ENCODE measurements around the gene RRAGD. TPM values are rescaled to one million over a fixed set of nuclear protein-coding genes. Genes with fewer than 3 reads are reported as not detected.
A peak's percentile ranks its signal among the peaks of the same experiment; 100 is the strongest.

Gene RRAGD
- total and polyA plus RNA-seq, 2 donors from 2014 or later: 31.5 to 51.6 TPM

- no peak for FAIRE-seq
- Histone ChIP-seq H3K4me1 (ENCODE audit: control insufficient read depth in 2 of 3, insufficient read depth in 2 of 3, low read depth in 1 of 3, low read length in 3 of 3) (peaks cover 0 to 10% (median 10%) of the 10 kb centered on the region in 3 donors), H3K4me3 (ENCODE audit: low read length in 3 of 3) (peak overlapping the region; percentile 36 to 96 (median 55)), H3K27me3 (ENCODE audit: control insufficient read depth, insufficient read depth, low read length) (no peaks in the 10 kb centered on the region), H3K9me3 (ENCODE audit: control insufficient read depth in 2 of 3, insufficient read depth in 1 of 3, low read length in 3 of 3) (no peaks in the 10 kb centered on the region), H3K9ac (ENCODE audit: low read length in 3 of 3) (peak overlapping the region; percentile 30 to 98 (median 32)), H3K36me3 (ENCODE audit: control insufficient read depth in 2 of 3, insufficient read depth in 3 of 3, low read length in 3 of 3) (no peaks in the 10 kb centered on the region), H3K27ac (ENCODE audit: low read depth in 2 of 2, low read length in 2 of 2) (peak overlapping the region; percentile 93 to 97)
- intact Hi-C loops (cut with DNase I): no loop called here
- no peak for TF ChIP-seq CTCF (IDR thresholded peaks at IDR 0.05; ENCODE audit: borderline replicate concordance, extremely low read depth, insufficient read depth)
- no peak for DNase-seq
Measured at GRCh38 chr6:89353118-89353556, 58.9 kb downstream of the RRAGD start.

- DNase-seq (peak; percentile 89 to 98 (median 94)), FAIRE-seq (no peak)
- Histone ChIP-seq H3K9me3 (ENCODE audit: control insufficient read depth in 2 of 3, insufficient read depth in 1 of 3, low read length in 3 of 3) (no peaks in the 10 kb centered on the region), H3K36me3 (ENCODE audit: control insufficient read depth in 2 of 3, insufficient read depth in 3 of 3, low read length in 3 of 3) (no peaks in the 10 kb centered on the region), H3K27me3 (ENCODE audit: control insufficient read depth, insufficient read depth, low read length) (no peaks in the 10 kb centered on the region), H3K27ac (ENCODE audit: low read depth in 2 of 2, low read length in 2 of 2) (peak within 1 kb of the TSS; percentile 93 to 97), H3K9ac (ENCODE audit: low read length in 3 of 3) (peak within 1 kb of the TSS; percentile 82 to 98 (median 92)), H3K4me1 (ENCODE audit: control insufficient read depth in 2 of 3, insufficient read depth in 2 of 3, low read depth in 1 of 3, low read length in 3 of 3) (peaks cover 0 to 14% (median 14%) of the 10 kb centered on the region in 3 donors), H3K4me3 (ENCODE audit: low read length in 3 of 3) (peak within 1 kb of the TSS; percentile 90 to 96 (median 92))
- TF ChIP-seq CTCF (IDR thresholded peaks at IDR 0.05; ENCODE audit: borderline replicate concordance, extremely low read depth, insufficient read depth): no peak
- intact Hi-C loops (cut with DNase I): no loop called here
Measured at GRCh38 chr6:89352278-89353117, 59.6 kb downstream of the RRAGD start, which contains the start of gene UBE2J1. Gene UBE2J1, minus strand, starts transcription at chr6:89352722. Its CDS starts 153 bp downstream, at chr6:89352569.

- Histone ChIP-seq H3K9me3 (ENCODE audit: control insufficient read depth in 2 of 3, insufficient read depth in 1 of 3, low read length in 3 of 3) (no peaks in the 10 kb centered on the region), H3K27me3 (ENCODE audit: control insufficient read depth, insufficient read depth, low read length) (no peaks in the 10 kb centered on the region), H3K36me3 (ENCODE audit: control insufficient read depth in 2 of 3, insufficient read depth in 3 of 3, low read length in 3 of 3) (no peaks in the 10 kb centered on the region), H3K4me1 (ENCODE audit: control insufficient read depth in 2 of 3, insufficient read depth in 2 of 3, low read depth in 1 of 3, low read length in 3 of 3) (peaks cover 0 to 14% (median 14%) of the 10 kb centered on the region in 3 donors), H3K27ac (ENCODE audit: low read depth in 2 of 2, low read length in 2 of 2) (peak overlapping the region; percentile 93 to 97), H3K9ac (ENCODE audit: low read length in 3 of 3) (peak overlapping the region; percentile 82 to 98 (median 92)), H3K4me3 (ENCODE audit: low read length in 3 of 3) (peak overlapping the region; percentile 90 to 96 (median 92))
- no peak for TF ChIP-seq CTCF (IDR thresholded peaks at IDR 0.05; ENCODE audit: borderline replicate concordance, extremely low read depth, insufficient read depth)
- no peak for FAIRE-seq
- peak in 1 of 5 donors; percentile 74 for DNase-seq
- intact Hi-C loops (cut with DNase I): no loop called here
Measured at GRCh38 chr6:89351671-89352277, 60.3 kb downstream of the RRAGD start.

Measured in kidney (tissue), 14 donors.